Prostate gland (tissue), 2 donors: Measurements from ENCODE around the gene SIRPB1.

Experiments used
- CTCF ChIP-seq, 4 experiments: fragments of 200-600 bp in 2 of 4; fragments of 450-650 bp in 2 of 4; sonication (generic) in 2 of 4; IDR thresholded peaks; 1 replicate in 3 of 4; 2 replicates in 1 of 4; pipeline ENCODE4 v1.5.1; 2016 to 2019; ENCODE audit warnings: antibody characterized with exemption in 4 of 4, mild to moderate bottlenecking in 2 of 4, moderate library complexity in 2 of 4
- POLR2A ChIP-seq: fragments of 450-650 bp; IDR thresholded peaks from one replicate; pipeline ENCODE4 v1.6.1; 2016; ENCODE audit warnings: antibody characterized with exemption, mild to moderate bottlenecking
- POLR2AphosphoS5 ChIP-seq: sonication (generic); formaldehyde crosslinking; IDR thresholded peaks from one replicate; pipeline ENCODE4 v1.6.1; 2017; ENCODE audit warnings: antibody characterized with exemption

- TF ChIP-seq CTCF (IDR thresholded peaks at IDR 0.05) (no peak), POLR2AphosphoS5 (no peak), POLR2A (no peak)
Measured at GRCh38 chr20:1656844-1657243, 37.0 kb upstream of the SIRPB1 start.
